Upper lobe of left lung (tissue), 4 donors: ENCODE data around the gene NECAB3.

Experiments used
- POLR2A ChIP-seq, 4 donors: fragments of 450-650 bp; IDR thresholded peaks; one replicate each; pipeline ENCODE4 v1.5.1; 2016 to 2017; ENCODE audit warnings: antibody characterized with exemption in 4 of 4, mild to moderate bottlenecking in 2 of 4
- TF ChIP-seq, protein P1 (sequence below), 6 experiments: fragments of 450-650 bp in 4 of 6; fragments of 200-600 bp in 2 of 6; sonication (generic) in 2 of 6; IDR thresholded peaks; one replicate each; pipeline ENCODE4 v1.5.1; 2016 to 2019; ENCODE audit warnings: antibody characterized with exemption in 6 of 6

DNA sequence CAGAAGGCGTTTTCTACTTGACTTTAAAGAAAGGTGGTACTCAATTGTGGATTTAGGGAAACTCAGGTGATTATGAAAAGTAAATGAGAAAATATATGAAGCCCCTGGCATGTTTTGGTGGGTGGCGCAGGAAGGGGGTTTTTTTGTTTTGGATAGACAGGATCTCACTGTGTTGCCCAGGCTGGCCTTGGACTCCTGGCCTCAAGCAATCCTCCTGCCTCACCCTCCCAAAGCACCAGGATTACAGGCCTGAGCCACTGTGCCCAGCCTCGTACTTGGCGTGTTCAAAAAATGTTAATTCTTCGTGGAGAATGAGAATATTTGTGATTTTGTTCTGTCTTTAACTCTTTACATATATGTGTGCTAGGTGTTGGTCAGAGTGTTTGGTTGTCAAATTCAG, 44.2 kb downstream of the NECAB3 start:
- TF ChIP-seq, protein P1, sequence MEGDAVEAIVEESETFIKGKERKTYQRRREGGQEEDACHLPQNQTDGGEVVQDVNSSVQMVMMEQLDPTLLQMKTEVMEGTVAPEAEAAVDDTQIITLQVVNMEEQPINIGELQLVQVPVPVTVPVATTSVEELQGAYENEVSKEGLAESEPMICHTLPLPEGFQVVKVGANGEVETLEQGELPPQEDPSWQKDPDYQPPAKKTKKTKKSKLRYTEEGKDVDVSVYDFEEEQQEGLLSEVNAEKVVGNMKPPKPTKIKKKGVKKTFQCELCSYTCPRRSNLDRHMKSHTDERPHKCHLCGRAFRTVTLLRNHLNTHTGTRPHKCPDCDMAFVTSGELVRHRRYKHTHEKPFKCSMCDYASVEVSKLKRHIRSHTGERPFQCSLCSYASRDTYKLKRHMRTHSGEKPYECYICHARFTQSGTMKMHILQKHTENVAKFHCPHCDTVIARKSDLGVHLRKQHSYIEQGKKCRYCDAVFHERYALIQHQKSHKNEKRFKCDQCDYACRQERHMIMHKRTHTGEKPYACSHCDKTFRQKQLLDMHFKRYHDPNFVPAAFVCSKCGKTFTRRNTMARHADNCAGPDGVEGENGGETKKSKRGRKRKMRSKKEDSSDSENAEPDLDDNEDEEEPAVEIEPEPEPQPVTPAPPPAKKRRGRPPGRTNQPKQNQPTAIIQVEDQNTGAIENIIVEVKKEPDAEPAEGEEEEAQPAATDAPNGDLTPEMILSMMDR (IDR thresholded peaks at IDR 0.05) = no peak
- no peak for TF ChIP-seq POLR2A (IDR thresholded peaks at IDR 0.05)
